NCI-H524 treated with DMSO at 0.1 percent for 48 hours (cell line): ENCODE data around the gene ORAI3.

Source experiments
- DNase-seq: peaks from one replicate; lab custom pipeline; 2025; lab: John Stamatoyannopoulos, UW

Gene ORAI3

GRCh38 chr16:30992276-30992780 is 43.5 kb downstream of the ORAI3 start:
- no peak for DNase-seq

DNA sequence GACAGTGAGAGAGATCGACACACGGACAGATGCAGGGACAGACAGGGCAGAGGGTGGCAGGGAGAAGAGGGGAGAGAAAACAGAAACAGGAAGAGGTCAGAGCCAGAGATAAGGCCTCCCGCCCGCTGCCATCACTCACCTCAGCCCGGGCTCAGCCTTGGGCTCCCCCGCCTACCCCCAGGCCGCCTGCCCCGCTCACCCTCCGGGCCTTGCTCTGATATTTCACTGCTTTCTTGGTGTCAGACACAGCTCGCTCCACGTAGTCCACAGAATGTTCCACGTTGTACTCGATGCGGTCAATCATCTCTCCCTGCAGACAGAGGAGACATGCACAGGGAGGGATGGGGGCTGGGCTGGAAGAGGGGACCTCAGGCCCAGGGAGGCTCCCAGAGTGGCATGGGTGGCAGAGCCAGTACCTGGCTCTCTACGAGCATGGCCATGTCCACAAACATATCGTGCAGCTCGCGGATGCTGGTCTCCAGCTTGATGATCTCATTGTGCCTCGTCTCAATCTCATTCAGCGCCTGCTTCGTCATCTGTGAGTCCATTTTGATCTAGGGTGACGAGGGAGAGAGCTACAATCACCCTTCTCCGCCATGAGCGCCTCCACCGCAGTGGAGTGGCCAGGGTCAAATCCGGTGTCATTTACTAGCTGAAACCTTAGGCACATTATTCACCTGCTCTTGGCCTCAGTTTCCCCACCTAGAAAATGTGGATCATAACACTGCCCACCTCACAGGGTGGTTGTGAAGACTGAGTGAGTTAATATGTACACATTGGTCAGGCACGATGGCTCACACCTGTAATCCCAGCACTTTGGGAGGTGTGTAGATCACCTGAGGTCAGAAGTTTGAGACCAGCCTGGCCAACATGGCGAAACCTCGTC is 44.3 kb downstream of the ORAI3 start:
- no peak for DNase-seq

GRCh38 chr16:30995927-30996323 is 47.1 kb downstream of the ORAI3 start:
- no peak for DNase-seq

GRCh38 chr16:30996324-30996984 is 47.6 kb downstream of the ORAI3 start:
- no peak for DNase-seq

- no peak for DNase-seq
Measured at GRCh38 chr16:30996985-30997724, 48.3 kb downstream of the ORAI3 start.

DNA sequence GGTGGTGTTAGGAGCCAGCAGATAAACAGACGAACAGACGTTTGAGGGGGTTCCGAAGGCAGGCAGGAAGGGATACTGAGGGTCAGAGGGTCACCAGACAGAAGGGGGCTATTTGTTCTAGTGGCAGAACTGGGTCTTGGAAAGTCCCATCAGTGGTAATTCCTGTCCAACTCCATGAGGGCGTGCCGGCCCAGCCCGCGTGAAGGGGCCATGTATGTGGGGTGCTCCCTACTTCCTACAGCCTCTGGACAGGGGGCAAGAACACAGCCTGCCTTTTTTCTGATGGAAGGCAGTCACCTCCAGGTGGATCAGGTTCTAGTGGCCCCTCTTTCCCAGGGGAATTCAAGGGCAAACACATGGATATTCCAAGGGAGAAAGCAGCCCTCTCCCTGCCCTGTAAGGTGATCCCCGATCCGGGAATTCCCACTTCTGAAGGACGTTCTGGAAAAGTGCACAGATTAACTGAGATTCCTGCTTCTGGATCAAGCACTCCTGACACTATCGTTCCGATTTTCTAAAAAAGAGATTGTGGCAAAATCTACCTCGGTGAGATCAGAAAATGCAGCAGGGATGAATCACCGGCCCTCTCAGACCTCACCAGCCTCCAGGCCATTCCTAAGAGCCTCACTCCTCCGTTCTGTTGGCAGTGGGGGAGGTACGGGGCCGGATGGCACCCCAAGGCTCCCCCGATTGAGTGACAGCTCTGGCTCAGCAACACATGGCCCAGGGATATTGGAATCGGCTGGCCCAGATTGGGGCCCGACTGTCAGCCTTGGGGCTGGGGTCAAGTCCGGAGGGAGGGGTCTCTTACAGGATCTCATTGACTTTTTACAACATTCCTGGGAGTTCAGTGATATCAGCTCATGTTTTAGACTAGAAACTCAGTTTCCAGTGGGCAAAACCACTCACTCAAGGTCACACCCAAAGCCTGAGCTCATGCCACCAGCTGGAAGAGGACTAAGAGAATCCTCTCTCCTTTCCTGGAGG is 49.1 kb downstream of the ORAI3 start:
- DNase-seq: no peak

DNA sequence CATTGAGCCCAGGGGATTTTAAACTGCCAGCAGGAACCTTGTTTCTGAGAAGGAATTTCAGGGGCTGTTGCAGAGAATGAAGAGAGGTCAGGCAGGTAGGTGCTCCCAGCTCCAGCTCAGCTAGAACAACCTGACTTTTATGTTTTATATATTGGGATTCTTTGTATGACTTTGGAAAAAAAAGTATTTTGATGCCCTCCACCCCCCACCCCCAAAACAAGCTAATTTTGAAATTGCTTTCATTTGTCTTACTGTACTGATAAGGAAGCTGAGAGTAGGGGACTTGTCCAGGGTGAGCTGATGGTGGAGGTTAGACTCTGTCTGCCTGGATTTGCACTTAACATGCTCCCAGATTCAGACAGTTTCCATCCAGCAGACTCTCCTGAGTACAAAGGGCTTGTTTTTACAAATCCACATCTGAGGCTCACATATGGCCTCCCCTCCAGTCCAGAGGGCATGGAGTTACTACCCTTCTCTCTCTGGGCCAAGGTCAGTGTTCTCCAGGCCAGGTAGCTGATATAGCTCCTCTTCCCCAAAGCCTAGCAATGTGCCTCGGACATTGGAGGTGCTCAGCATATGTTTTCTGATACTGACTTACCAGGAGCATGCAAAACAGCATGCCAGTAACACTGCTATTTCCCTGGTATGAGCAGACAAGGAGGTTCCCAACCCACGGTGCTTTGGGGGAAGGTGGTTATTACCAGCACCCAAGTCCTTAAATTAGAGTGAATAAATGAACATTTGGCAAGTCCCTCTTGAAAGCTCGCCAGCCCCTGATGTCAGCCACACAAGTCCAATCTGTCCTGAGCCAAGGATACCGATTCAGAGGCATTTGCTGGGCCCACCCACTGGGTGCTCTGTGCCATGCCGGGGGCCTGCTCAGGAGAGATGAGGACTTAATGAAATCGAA is 50.2 kb downstream of the ORAI3 start:
- DNase-seq: no peak

GRCh38 chr16:31000671-31001382 is 52.0 kb downstream of the ORAI3 start:
- no peak for DNase-seq

DNA sequence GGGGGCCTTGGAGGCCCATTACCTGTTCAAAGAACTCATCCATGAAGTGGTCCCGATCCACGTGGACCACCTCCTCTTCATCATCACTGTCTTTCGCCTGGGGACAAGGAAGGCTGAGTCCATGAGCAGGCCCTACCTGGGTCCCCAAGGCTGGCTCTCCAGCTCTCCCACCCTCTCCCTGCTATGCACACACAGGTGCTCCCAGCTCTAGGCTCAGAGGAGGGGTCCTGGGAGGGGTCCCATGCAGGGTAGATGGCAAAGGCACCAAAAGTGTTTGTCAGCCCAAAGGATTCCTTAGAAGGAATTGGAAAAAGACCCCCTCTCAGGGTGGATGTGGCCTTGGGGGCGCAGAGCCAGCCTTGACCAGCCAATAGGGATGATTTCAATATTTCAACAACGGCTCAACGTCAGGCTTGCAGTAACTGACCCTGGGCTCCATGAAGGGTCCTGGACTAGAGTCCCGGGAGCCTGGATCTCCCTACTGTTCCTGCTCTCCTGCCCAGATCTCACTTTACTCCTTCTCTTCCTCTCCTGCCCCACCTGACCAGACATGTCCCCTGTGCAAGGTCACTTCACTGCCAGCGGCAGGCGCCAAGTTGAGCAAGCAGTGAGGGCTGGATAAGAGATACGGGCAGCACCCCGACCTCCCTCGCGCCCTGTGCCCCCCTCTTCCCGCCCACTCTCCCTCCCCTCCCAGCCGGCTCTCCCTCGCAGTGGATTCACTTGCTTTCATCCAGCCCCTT is 52.8 kb downstream of the ORAI3 start:
- DNase-seq: no peak

DNA sequence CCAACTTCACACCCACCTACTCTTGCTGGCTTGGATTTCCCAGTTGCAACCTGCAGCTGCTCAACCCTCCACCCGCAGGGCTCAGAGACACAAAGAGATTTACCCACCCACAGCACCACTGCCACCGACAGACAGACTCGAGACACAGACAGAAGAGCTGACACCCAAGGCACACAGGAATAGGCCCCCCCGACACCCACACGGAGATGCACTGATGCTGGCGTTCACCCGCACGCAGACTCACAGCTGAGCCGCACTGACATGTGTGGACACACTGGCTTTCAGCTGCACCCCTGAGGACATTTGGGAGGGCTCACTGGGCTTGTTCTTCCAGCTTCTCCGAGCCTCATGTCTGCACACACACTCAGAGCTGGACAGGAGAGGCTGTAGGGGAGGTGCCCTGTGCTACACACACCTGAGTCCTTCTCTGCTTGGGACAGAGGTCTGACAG is 53.4 kb downstream of the ORAI3 start:
- DNase-seq: no peak

DNA sequence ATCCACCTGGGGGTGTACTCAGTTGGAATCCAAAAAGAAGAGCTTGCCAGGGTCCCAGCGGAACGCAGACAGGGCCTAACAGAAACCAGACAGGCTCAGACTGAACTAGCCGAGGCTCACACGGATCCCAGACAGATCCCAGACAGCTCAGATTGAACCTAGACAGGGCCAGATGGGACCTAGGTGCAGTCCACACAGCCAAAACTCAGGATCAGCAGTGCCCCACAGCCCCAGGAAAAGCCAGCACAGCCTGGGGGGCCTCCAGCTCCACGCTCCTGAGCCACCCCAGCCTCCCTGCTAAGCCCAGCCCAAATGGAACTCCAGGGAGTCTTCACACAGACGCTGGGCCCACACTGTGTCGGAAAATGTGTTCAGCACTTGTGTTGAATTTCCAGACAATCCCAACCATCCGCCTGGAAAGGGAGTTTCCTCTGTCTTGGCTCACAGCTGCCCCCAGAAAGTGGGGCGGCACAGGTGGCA is 54.0 kb downstream of the ORAI3 start:
- DNase-seq: no peak

GRCh38 chr16:31003744-31004143 is 54.9 kb downstream of the ORAI3 start:
- DNase-seq: no peak
